Stimulated activated CD8-positive, alpha-beta memory T cell treated with anti-CD3 and anti-CD28 coated beads, Interleukin-4, amount 100 ng/mL, for 1 hour (primary cell): ENCODE measurements around the gene MYO1F.
"Not testable (repeated sequence)": the region's sequence is repeated elsewhere in the genome, so short reads cannot be mapped to it uniquely, and the experiment has no call there.

Source experiments
- DNase-seq, 2 donors: peaks; one replicate each; pipeline ENCODE4 v3.0.0-alpha.2; 2020; ENCODE audit warnings: low read depth in 2 of 2, low spot score in 1 of 2

Gene MYO1F

GRCh38 chr19:8567522-8568172, 9.6 kb downstream of the MYO1F start:
- no peak for DNase-seq

GRCh38 chr19:8566855-8567254, 10.4 kb downstream of the MYO1F start:
- no peak for DNase-seq

DNA sequence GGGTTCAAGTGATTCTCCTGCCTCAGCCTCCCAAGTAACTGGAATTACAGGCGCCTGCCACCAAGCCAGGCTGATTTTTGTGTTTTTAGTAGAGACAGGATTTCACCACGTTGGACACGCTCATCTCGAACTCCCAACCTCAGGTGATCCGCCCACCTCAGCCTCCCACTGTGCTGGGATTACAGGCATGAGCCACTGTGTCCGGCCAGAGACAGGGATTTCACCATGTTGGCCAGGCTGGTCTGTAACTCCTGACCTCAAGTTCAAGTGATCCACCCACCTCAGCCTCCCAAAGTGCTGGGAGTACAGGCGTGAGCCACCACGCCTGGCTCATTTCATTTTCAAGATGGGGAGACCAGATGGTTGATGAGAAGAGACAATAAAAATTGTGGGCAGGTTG, 12.4 kb downstream of the MYO1F start:
- DNase-seq: not testable (repeated sequence)

DNA sequence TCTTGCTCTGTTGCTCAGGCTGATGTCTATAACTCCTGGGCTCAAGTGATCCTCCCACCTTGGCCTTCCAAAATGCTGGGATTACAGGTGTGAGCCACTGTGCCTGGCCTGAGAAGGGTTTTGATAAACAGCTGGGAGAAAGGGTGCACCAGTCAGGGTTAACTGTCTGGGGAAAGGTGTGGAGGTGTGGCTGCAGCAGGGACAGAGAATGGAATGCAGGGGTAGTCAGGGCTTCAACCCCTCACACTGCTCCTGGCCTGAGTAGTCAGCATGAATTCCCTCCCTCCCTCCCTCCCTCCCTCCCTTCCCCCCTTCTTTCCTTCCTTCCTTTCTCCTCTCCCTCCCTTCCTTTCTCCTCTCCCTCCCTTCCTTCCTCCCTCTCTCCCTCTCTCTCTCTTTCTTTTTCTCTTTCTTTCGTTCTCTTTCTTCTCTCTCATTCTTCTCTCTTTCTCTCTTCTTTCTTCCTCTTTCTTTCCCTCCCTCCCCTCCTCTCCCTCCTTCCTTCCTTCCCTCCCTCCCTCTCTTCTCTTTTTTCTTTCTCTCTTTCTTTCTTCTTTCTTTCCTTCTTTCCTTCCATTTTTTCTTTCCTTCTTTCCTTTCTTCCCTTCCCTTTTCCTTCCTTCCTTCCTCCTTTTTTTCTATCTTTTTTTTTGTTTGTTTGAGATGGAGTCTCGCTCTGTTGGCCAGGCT, 16.0 kb downstream of the MYO1F start:
- no peak for DNase-seq

GRCh38 chr19:8558325-8558724, 18.9 kb downstream of the MYO1F start:
- DNase-seq: no peak

DNA sequence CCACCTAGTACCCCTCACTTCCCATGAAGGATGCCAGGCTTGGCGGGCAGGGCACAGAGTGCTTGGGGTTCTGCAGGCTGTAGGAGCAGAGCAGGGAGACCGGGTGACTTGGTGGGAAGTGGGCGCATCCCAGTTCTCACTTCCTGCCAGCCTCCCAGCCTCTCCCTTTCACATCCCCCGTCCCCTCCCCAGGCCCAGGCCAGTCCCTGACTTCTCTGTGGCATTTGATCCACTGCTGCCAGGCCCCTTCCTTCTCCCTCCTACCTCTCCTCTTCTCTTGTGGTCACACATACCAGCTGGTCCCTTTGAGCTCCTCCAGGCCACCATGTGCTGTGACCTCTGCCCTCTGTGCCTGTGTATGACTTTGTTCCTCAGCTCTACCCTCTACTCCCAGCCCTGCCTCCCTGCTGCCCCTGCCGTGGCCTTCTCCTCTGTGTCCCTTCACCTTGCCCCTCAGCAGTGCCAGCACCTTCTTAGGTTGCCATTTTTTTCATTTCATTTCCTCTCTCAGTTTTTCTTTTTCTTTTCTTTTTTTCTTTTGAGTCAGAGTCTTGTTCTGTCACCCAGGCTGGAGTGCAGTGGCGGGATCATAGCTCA, 19.5 kb downstream of the MYO1F start:
- DNase-seq: no peak

- not testable (repeated sequence) for DNase-seq
Measured at GRCh38 chr19:8553729-8554128, 23.5 kb downstream of the MYO1F start.

- DNase-seq: no peak
Measured at GRCh38 chr19:8552810-8553209, 24.4 kb downstream of the MYO1F start.

DNA sequence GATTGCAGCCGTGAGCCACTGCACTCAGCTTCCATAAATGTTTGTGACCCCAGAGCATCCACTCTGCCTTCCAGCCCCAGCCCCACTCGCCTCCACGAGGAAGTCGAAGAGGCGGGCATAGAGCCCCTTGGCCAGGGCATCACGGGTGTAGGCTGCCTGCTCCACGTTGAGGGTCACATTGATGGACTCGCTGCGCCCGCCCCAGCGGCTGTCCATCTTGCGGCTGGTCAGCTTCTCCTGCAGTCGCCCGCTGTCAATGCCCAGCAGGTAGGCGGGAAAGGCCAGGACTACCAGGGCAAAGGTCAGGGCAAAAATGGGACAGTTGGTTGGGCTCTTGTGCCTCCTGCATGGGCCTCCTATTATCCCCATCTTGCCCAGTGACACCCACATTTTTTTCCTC, 27.2 kb downstream of the MYO1F start:
- DNase-seq: no peak

GRCh38 chr19:8545743-8546142, 31.5 kb downstream of the MYO1F start:
- DNase-seq: no peak

GRCh38 chr19:8544168-8544567, 33.1 kb downstream of the MYO1F start:
- no peak for DNase-seq

DNA sequence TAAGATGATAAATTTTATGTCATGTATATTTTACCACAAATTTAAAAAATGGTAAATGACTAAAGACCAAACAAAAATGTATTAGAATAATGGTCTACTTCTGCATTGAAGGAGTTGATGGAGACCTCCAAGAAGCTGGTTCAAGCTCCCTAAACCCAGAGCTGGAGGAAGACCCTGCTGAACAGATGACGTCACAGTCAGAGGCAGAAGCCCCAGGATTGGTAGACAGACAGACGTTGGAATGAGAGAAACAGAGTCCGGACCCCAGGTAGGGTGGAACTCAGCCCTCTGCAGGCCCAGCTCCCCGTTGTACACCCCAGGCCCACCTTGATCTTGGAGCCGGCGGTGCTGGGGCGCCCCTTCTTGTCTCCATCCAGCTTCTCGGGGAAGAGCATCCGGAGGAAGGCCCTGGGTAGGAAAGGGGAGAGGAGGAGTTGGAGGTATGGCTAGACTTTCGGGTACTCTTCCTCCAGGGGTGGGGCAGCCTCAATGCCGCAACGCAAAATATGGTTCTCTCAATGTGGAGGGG, 37.6 kb downstream of the MYO1F start:
- no peak for DNase-seq

DNA sequence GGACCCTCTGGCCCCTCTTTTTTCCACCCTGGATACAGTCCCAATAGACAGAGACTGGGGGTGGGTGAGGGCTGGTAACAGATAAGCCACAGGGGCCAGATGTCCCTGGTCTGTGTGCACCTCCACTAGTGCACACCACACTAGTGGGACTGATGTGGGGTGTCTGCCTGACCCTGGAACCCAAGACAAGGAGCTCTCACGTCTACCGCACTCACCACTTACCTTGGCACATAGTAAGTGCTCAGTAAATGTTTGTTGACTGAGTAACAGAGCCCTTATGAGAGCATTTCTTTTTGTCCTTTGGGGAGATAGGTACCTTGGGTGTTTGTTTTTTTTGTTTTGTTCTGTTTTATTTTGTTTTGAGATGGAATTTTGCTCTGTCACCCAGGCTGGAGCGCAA, 40.1 kb downstream of the MYO1F start:
- no peak for DNase-seq

GRCh38 chr19:8536282-8536681, 41.0 kb downstream of the MYO1F start:
- DNase-seq: no peak

GRCh38 chr19:8532225-8532624, 45.0 kb downstream of the MYO1F start:
- no peak for DNase-seq

- no peak for DNase-seq
Measured at GRCh38 chr19:8531470-8531869, 45.8 kb downstream of the MYO1F start.

GRCh38 chr19:8530061-8530679, 47.1 kb downstream of the MYO1F start:
- DNase-seq: no peak

DNA sequence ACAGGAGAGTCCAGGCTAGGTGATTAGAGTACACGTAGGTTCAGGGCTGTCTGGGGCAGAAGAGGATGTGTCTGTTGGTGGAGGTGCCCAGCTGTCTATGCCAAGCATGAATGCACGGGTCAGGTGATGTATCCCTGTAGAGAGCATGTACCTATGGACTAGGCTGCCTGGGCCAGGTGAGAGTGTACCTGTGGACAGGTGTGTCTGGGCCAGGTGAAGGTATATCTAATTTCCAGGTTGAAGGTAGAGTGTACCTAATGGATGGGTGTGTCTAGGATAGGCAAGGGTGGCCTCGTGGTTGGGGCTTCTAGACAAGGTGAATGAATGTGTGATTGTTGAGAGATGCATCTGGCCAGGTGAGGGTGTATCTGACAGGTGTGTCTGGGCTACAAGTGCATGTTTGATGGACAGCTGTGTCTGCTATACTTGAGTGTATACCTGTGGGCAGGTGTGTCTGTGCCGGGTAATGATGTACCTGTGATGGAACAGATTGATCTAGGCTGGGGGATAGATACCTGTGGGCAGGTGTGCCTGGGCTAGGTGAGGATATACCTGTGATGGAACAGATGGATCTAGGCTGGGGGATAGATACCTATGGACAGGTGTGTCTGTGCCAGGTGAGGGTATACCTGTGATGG, 47.8 kb downstream of the MYO1F start:
- DNase-seq: no peak

DNA sequence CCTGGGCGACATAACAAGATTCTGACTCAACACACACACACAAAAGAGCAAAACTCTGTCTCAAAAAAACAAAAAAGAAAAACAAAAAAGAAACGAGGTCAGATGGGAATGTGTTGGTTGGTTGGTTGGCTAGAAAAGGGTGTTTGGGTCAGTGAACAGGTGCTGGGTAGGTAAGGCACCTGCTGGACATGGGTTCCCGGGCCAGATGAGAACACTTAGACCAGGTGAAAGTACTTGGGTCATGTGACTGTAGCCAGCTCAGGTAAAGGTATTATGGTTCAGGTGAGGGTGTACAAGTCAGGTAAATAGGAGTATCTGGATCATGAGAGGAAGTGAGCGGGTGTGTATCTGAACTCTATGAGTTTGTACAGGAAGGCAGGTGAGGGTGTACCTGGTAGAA, 48.7 kb downstream of the MYO1F start:
- DNase-seq: no peak

- DNase-seq: no peak
Measured at GRCh38 chr19:8526345-8527091, 50.7 kb downstream of the MYO1F start.

- DNase-seq: no peak
Measured at GRCh38 chr19:8525401-8525684, 51.9 kb downstream of the MYO1F start.
